ENCODE measurements around the gene THSD4. TPM values are rescaled to one million over a fixed set of nuclear protein-coding genes. Genes with fewer than 3 reads are reported as not detected.

Gene THSD4
- total RNA-seq, 2 donors from 2014 or later: 71.2 to 150 TPM

DNA sequence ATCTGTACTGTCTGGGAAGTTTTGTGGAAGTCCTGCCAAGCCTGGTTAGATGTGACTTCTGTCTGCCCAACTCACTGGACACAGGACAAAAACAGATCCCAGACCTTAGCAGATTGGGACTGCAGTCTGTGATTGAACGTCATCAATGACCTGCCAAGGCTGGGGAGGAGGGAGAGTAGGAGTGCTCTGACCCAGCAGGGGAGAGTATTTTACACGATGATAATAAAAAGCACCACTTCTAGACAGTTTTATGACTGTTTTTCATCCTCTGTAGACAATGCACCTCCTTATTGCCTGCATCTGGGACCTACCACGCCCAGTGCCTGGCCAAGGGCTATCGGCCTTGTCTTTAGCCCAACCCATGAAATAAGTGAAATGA is 592.8 kb downstream of the THSD4 start:
- no peaks in the 10 kb centered on the region for H3K27me3 ChIP-seq (replicated peaks; ENCODE audit: insufficient read depth)
- H3K4me3 ChIP-seq: no peak overlapping the region
- H3K9me3 ChIP-seq: no peaks in the 10 kb centered on the region
- TF ChIP-seq, protein P1, sequence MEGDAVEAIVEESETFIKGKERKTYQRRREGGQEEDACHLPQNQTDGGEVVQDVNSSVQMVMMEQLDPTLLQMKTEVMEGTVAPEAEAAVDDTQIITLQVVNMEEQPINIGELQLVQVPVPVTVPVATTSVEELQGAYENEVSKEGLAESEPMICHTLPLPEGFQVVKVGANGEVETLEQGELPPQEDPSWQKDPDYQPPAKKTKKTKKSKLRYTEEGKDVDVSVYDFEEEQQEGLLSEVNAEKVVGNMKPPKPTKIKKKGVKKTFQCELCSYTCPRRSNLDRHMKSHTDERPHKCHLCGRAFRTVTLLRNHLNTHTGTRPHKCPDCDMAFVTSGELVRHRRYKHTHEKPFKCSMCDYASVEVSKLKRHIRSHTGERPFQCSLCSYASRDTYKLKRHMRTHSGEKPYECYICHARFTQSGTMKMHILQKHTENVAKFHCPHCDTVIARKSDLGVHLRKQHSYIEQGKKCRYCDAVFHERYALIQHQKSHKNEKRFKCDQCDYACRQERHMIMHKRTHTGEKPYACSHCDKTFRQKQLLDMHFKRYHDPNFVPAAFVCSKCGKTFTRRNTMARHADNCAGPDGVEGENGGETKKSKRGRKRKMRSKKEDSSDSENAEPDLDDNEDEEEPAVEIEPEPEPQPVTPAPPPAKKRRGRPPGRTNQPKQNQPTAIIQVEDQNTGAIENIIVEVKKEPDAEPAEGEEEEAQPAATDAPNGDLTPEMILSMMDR (IDR thresholded peaks at IDR 0.05): no peak
- H3K4me1 ChIP-seq (ENCODE audit: control insufficient read depth in 1 of 2, low read depth in 2 of 2): peaks cover 21 to 47% of the 10 kb centered on the region in 2 donors
- no peaks in the 10 kb centered on the region for H3K36me3 ChIP-seq
- DNase-seq (ENCODE audit: low spot score) (no peak), ATAC-seq (ENCODE audit: insufficient number of reproducible peaks, low FRiP score, low read depth) (no peak)
- peak overlapping the region; percentile 25 to 27 for H3K27ac ChIP-seq

DNA sequence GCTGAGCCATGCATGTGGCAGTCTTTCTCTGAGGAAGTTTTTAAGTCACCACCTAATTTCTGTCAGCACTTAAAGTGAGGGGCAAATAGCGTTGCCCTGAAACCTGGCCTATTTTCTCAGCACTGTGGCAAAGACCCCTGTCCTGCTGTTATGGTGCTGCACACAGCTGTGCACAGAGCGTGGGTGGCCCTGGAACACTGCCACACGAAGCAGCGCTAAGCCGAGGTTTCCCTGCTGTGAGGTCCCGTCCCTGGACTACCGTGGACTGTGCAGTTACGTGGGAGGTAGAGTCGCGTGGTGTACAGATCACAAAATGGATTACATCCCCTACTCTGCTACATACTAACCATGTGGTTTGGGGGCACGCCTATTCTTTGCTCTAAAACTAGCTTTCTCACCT is 593.5 kb downstream of the THSD4 start:
- no peaks in the 10 kb centered on the region for H3K27me3 ChIP-seq (replicated peaks; ENCODE audit: insufficient read depth)
- H3K36me3 ChIP-seq: no peaks in the 10 kb centered on the region
- no peak overlapping the region for H3K4me3 ChIP-seq

DNA sequence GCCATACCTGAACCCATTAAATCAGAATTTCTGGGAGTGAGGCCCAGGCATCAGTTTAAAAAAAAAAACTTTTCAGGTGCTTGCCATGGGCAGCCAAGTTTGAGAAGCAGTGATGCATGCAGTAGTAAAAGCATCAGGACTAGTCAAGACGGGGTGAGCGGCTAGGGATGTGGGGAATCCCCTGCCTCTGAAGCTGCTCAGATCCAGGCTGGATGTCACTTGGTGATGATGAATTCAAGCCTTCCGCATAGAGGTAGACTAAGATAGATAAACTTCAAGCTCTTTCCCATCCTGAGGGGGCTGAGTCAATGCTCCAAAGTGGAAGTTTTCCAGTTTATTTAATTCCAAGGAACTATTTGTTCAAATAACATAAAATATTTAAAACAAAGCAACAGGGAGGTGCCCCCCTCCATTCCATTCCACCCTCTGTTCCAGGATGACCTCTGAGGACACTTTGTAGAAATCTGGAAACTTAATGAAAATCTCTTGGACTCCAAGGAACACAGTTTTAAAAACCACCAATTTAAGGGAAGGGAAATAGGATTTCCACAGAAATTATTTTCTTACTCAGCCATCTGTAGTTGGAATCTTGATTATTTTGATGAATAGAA is 594.6 kb downstream of the THSD4 start:
- no peaks in the 10 kb centered on the region for H3K9me3 ChIP-seq
- ATAC-seq (ENCODE audit: insufficient number of reproducible peaks, low FRiP score, low read depth) (no peak), DNase-seq (ENCODE audit: low spot score) (no peak)
- no peak overlapping the region for H3K27ac ChIP-seq
- H3K27me3 ChIP-seq (replicated peaks; ENCODE audit: insufficient read depth): no peaks in the 10 kb centered on the region
- H3K4me3 ChIP-seq: no peak overlapping the region
- H3K36me3 ChIP-seq: no peaks in the 10 kb centered on the region
- TF ChIP-seq, protein P1 (IDR thresholded peaks at IDR 0.05): no peak
- peaks cover 21 to 47% of the 10 kb centered on the region in 2 donors for H3K4me1 ChIP-seq (ENCODE audit: control insufficient read depth in 1 of 2, low read depth in 2 of 2)

More for the DNA sequence above, 593.5 kb downstream of the THSD4 start:
- TF ChIP-seq, protein P1 (IDR thresholded peaks at IDR 0.05): no peak
- Histone ChIP-seq H3K27ac (peak overlapping the region in 1 of 2 donors; percentile 25), H3K4me1 (ENCODE audit: control insufficient read depth in 1 of 2, low read depth in 2 of 2) (peaks cover 21 to 47% of the 10 kb centered on the region in 2 donors), H3K9me3 (no peaks in the 10 kb centered on the region)
- no peak for ATAC-seq (ENCODE audit: insufficient number of reproducible peaks, low FRiP score, low read depth)
- DNase-seq (ENCODE audit: low spot score): no peak

DNA sequence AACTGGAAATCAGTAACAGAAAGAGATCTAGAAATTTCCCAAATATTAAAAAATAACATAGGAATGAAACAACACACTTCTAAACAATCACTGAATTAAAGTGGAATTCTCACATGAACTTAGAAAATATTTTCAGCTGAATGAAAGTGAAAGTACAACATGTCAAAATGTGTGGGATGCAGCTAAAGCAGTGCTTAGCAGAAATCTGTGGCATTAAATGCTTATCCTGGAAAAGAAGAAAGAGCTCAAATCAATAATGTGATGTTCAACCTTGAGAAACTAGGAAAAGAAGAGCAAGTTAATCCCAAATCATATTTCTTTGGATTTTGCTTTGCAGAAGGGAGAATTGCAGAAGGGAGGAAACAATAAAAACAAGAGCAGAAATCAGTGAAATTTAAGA is 596.9 kb downstream of the THSD4 start:
- TF ChIP-seq, protein P1 (IDR thresholded peaks at IDR 0.05): no peak
- no peaks in the 10 kb centered on the region for H3K36me3 ChIP-seq
- H3K4me1 ChIP-seq (ENCODE audit: control insufficient read depth in 1 of 2, low read depth in 2 of 2): peaks cover 27 to 53% of the 10 kb centered on the region in 2 donors
- no peak overlapping the region for H3K27ac ChIP-seq
- ATAC-seq (ENCODE audit: insufficient number of reproducible peaks, low FRiP score, low read depth) (no peak), DNase-seq (ENCODE audit: low spot score) (no peak)
- H3K9me3 ChIP-seq: no peaks in the 10 kb centered on the region
- H3K4me3 ChIP-seq: no peak overlapping the region
- H3K27me3 ChIP-seq (replicated peaks; ENCODE audit: insufficient read depth): no peaks in the 10 kb centered on the region

DNA sequence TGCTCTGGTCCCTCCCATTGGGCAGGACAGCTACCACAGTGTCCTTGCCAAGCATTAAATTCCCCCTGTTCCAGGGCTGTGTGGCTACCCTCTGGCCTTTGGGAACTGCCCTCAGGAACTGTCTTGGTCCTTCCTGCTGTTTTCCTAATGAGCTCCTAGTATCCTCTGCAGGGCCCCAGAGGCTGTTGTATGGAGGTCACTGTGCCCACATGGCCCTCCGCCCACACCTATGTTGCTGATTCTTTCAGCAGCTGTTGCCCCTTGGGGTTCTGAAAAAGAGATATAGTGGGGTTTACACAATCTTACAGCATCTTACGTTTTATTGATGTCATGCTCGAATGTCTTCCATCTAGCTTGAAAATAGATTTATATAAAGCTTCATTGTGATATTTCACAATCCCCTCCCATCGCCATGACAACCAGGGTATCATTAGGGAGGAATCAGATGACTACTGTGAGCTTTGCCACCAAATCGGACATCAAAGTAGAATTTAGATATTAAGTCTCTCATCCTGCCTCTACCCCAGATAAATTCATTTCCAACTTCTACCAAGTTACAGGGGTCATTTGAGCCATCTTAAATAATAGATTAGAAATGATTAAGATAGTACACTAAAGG is 598.0 kb downstream of the THSD4 start:
- no peaks in the 10 kb centered on the region for H3K9me3 ChIP-seq
- no peaks in the 10 kb centered on the region for H3K36me3 ChIP-seq
- no peak for DNase-seq (ENCODE audit: low spot score)
- H3K27ac ChIP-seq: no peak overlapping the region
- no peaks in the 10 kb centered on the region for H3K27me3 ChIP-seq (replicated peaks; ENCODE audit: insufficient read depth)
- TF ChIP-seq, protein P1 (IDR thresholded peaks at IDR 0.05): no peak
- peaks cover 23 to 43% of the 10 kb centered on the region in 2 donors for H3K4me1 ChIP-seq (ENCODE audit: control insufficient read depth in 1 of 2, low read depth in 2 of 2)
- no peak overlapping the region for H3K4me3 ChIP-seq
- ATAC-seq (ENCODE audit: insufficient number of reproducible peaks, low FRiP score, low read depth): no peak

All from thoracic aorta (tissue), 2 donors.